ENCODE results near the gene KLK4.

The KLK4 gene

GRCh38 chr19:50911206-50912101 lies at the start of gene KLK4:
Gene KLK4 (minus strand): TSS chr19:50911395. CDS start chr19:50910738, 657 bp downstream.
- no peak within 1 kb of the TSS for H3K4me3 ChIP-seq (ENCODE audit: low read length)
- TF ChIP-seq CTCF (conservative IDR thresholded peaks at IDR 0.05; ENCODE audit: low read length), result no peak
- DNase-seq (ENCODE audit: low read depth), result no peak

GRCh38 chr19:50959731-50960500 lies 48.7 kb upstream of the KLK4 start:
- no peak for DNase-seq (ENCODE audit: low read depth)
- no peak for TF ChIP-seq CTCF (conservative IDR thresholded peaks at IDR 0.05; ENCODE audit: low read length)
- H3K4me3 ChIP-seq (ENCODE audit: low read length), result no peak overlapping the region

GRCh38 chr19:50957587-50957986 lies 46.4 kb upstream of the KLK4 start:
- no peak overlapping the region for H3K4me3 ChIP-seq (ENCODE audit: low read length)
- no peak for TF ChIP-seq CTCF (conservative IDR thresholded peaks at IDR 0.05; ENCODE audit: low read length)
- no peak for DNase-seq (ENCODE audit: low read depth)

- no peak within 1 kb of the TSS for H3K4me3 ChIP-seq (ENCODE audit: low read length)
- no peak for TF ChIP-seq CTCF (conservative IDR thresholded peaks at IDR 0.05; ENCODE audit: low read length)
These were observed 41.7 kb upstream of the KLK4 start, which contains the start of gene KLK5 for GRCh38 chr19:50952910-50953309. Gene KLK5 (minus strand): TSS chr19:50953038. CDS start chr19:50952657, 381 bp downstream.

GRCh38 chr19:50949861-50950260 lies 38.7 kb upstream of the KLK4 start:
- no peak overlapping the region for H3K4me3 ChIP-seq (ENCODE audit: low read length)
- no peak for DNase-seq (ENCODE audit: low read depth)
- TF ChIP-seq CTCF (conservative IDR thresholded peaks at IDR 0.05; ENCODE audit: low read length), result no peak

More at GRCh38 chr19:50952910-50953309, 41.7 kb upstream of the KLK4 start, which contains the start of gene KLK5:
- DNase-seq (ENCODE audit: low read depth), result no peak

GRCh38 chr19:50947123-50947522 lies 35.9 kb upstream of the KLK4 start:
- DNase-seq (ENCODE audit: low read depth), result no peak
- TF ChIP-seq CTCF (conservative IDR thresholded peaks at IDR 0.05; ENCODE audit: low read length), result no peak
- no peak overlapping the region for H3K4me3 ChIP-seq (ENCODE audit: low read length)
